GM18498 (cell line): ENCODE results near the gene HTRA3.

Source experiments
- ATAC-seq: cut with Tn5 transposase; IDR thresholded peaks from one replicate; pipeline ENCODE4 v1.9.1; 2021; ENCODE audit warnings: mild to moderate bottlenecking, moderate library complexity; ENCODE audit not compliant: unreplicated experiment

The HTRA3 gene

GRCh38 chr4:8322794-8323704 lies 53.5 kb downstream of the HTRA3 start:
- ATAC-seq: no peak

GRCh38 chr4:8323947-8324555 lies 54.5 kb downstream of the HTRA3 start:
- ATAC-seq: no peak

GRCh38 chr4:8324640-8325239 lies 55.2 kb downstream of the HTRA3 start:
- no peak for ATAC-seq

GRCh38 chr4:8325291-8325973 lies 55.9 kb downstream of the HTRA3 start:
- ATAC-seq: no peak

GRCh38 chr4:8326206-8326605 lies 56.7 kb downstream of the HTRA3 start:
- no peak for ATAC-seq

- ATAC-seq: no peak
Observed at GRCh38 chr4:8328456-8328855, 58.9 kb downstream of the HTRA3 start.

- ATAC-seq: no peak
Observed at GRCh38 chr4:8328866-8329559, 59.5 kb downstream of the HTRA3 start.

- no peak for ATAC-seq
Observed at GRCh38 chr4:8329560-8329858, 60.0 kb downstream of the HTRA3 start.

GRCh38 chr4:8329859-8330761 lies 60.6 kb downstream of the HTRA3 start:
- no peak for ATAC-seq

GRCh38 chr4:8330821-8331574 lies 61.4 kb downstream of the HTRA3 start:
- no peak for ATAC-seq

GRCh38 chr4:8331575-8331955 lies 62.0 kb downstream of the HTRA3 start:
- ATAC-seq: no peak

GRCh38 chr4:8332038-8332857 lies 62.7 kb downstream of the HTRA3 start:
- ATAC-seq: no peak

GRCh38 chr4:8332891-8333331 lies 63.4 kb downstream of the HTRA3 start:
- no peak for ATAC-seq

GRCh38 chr4:8333726-8334460 lies 64.3 kb downstream of the HTRA3 start:
- no peak for ATAC-seq

- no peak for ATAC-seq
Observed at GRCh38 chr4:8334786-8335460, 65.4 kb downstream of the HTRA3 start.

- ATAC-seq: no peak
Observed at GRCh38 chr4:8335848-8336247, 66.3 kb downstream of the HTRA3 start.

- no peak for ATAC-seq
Observed at GRCh38 chr4:8336412-8337075, 67.0 kb downstream of the HTRA3 start.
